Measurements from ENCODE around the gene MUC6.

Gene MUC6

DNA sequence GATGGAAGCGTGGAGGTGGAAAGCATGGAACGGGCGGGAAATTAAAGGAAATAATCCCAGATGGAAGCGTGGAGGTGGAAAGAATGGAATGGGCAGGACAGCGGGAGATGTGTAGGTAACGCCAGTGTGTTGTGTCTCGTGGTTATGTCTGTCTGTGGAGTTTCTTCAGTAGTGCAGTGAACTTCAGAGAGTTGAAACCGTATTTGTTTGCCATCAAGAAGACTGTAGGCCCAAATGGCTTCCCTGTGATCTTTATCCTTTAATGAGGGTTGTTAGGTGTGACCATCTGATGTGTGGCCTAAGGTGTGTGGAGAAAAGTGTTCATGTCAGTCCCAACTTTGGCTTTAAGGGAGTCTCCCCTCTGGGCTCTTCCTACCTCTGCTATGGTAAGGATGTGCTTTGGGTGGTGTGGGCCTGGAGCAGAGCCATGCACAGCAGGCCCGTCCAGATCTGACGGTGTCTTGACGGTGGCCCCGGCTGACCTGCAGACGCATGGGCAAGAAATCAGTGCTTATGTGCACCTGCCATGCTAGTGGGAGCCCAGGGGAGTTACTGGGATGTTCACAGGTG, 71.2 kb downstream of the MUC6 start (continued):
- TF ChIP-seq, protein P1, sequence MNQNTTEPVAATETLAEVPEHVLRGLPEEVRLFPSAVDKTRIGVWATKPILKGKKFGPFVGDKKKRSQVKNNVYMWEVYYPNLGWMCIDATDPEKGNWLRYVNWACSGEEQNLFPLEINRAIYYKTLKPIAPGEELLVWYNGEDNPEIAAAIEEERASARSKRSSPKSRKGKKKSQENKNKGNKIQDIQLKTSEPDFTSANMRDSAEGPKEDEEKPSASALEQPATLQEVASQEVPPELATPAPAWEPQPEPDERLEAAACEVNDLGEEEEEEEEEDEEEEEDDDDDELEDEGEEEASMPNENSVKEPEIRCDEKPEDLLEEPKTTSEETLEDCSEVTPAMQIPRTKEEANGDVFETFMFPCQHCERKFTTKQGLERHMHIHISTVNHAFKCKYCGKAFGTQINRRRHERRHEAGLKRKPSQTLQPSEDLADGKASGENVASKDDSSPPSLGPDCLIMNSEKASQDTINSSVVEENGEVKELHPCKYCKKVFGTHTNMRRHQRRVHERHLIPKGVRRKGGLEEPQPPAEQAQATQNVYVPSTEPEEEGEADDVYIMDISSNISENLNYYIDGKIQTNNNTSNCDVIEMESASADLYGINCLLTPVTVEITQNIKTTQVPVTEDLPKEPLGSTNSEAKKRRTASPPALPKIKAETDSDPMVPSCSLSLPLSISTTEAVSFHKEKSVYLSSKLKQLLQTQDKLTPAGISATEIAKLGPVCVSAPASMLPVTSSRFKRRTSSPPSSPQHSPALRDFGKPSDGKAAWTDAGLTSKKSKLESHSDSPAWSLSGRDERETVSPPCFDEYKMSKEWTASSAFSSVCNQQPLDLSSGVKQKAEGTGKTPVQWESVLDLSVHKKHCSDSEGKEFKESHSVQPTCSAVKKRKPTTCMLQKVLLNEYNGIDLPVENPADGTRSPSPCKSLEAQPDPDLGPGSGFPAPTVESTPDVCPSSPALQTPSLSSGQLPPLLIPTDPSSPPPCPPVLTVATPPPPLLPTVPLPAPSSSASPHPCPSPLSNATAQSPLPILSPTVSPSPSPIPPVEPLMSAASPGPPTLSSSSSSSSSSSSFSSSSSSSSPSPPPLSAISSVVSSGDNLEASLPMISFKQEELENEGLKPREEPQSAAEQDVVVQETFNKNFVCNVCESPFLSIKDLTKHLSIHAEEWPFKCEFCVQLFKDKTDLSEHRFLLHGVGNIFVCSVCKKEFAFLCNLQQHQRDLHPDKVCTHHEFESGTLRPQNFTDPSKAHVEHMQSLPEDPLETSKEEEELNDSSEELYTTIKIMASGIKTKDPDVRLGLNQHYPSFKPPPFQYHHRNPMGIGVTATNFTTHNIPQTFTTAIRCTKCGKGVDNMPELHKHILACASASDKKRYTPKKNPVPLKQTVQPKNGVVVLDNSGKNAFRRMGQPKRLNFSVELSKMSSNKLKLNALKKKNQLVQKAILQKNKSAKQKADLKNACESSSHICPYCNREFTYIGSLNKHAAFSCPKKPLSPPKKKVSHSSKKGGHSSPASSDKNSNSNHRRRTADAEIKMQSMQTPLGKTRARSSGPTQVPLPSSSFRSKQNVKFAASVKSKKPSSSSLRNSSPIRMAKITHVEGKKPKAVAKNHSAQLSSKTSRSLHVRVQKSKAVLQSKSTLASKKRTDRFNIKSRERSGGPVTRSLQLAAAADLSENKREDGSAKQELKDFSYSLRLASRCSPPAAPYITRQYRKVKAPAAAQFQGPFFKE (tag by site-specific recombination; IDR thresholded peaks at IDR 0.05; ENCODE audit: borderline replicate concordance): no peak

- Histone ChIP-seq H3K4me3 (ENCODE audit: low read depth, low read length) (no peak overlapping the region), H3K27ac (ENCODE audit: extremely low read depth, low read depth, low read length) (no peak overlapping the region), H3K4me1 (ENCODE audit: control insufficient read depth, insufficient read depth, low read length) (no peaks in the 10 kb centered on the region), H3K9me3 (ENCODE audit: control insufficient read depth, insufficient read depth, low read depth, low read length) (no peaks in the 10 kb centered on the region), H3K36me3 (ENCODE audit: control insufficient read depth in 2 of 2, insufficient read depth in 1 of 2, low read length in 2 of 2) (peaks cover 0 to 73% of the 10 kb centered on the region in 2 experiments; a peak in 2 of 3 replicates)
- ChIA-PET CTCF (interaction anchor here (1.1 kb wide), 1 partner anchor 11 kb away, joined by 3 read pairs; no protein-coding TSS in a partner anchor), POLR2A (no interaction called here)
- TF ChIP-seq, protein P2, sequence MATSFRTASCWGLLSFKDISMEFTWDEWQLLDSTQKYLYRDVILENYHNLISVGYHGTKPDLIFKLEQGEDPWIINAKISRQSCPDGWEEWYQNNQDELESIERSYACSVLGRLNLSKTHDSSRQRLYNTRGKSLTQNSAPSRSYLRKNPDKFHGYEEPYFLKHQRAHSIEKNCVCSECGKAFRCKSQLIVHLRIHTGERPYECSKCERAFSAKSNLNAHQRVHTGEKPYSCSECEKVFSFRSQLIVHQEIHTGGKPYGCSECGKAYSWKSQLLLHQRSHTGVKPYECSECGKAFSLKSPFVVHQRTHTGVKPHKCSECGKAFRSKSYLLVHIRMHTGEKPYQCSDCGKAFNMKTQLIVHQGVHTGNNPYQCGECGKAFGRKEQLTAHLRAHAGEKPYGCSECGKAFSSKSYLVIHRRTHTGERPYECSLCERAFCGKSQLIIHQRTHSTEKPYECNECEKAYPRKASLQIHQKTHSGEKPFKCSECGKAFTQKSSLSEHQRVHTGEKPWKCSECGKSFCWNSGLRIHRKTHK (tag by site-specific recombination; IDR thresholded peaks at IDR 0.05): no peak
- TF ChIP-seq SETDB1 (IDR thresholded peaks at IDR 0.05; ENCODE audit: insufficient read length, low read length) (no peak), ZNF223 (tag by site-specific recombination; IDR thresholded peaks at IDR 0.05) (no peak), ZNF341 (tag by site-specific recombination; IDR thresholded peaks at IDR 0.05; ENCODE audit: low read depth) (no peak), REST (tag by site-specific recombination; IDR thresholded peaks at IDR 0.05) (no peak), BCL11B (tag by site-specific recombination; IDR thresholded peaks at IDR 0.05; ENCODE audit: low read depth) (no peak), GLI4 (tag by site-specific recombination; IDR thresholded peaks at IDR 0.05) (no peak), ZNF148 (tag by site-specific recombination; IDR thresholded peaks at IDR 0.05; ENCODE audit: borderline replicate concordance) (no peak), ZNF645 (tag by site-specific recombination; IDR thresholded peaks at IDR 0.05) (no peak), ZNF394 (tag by site-specific recombination; IDR thresholded peaks at IDR 0.05; ENCODE audit: borderline replicate concordance) (no peak), ZBTB7A (tag by site-specific recombination; IDR thresholded peaks at IDR 0.05; ENCODE audit: low read depth) (no peak), ZNF776 (tag by site-specific recombination; IDR thresholded peaks at IDR 0.05; ENCODE audit: borderline replicate concordance) (no peak), ZNF473 (tag by site-specific recombination; IDR thresholded peaks at IDR 0.05) (no peak), ZNF544 (tag by site-specific recombination; IDR thresholded peaks at IDR 0.05) (no peak), YY2 (tag by site-specific recombination; IDR thresholded peaks at IDR 0.05) (no peak)
Observed at GRCh38 chr11:963852-964251, 72.7 kb downstream of the MUC6 start.
